ENCODE results near the gene VSIG4.
"Not testable (repeated sequence)": the region's sequence is repeated elsewhere in the genome, so short reads cannot be mapped to it uniquely, and the experiment has no call there.

VSIG4 gene, protein sequence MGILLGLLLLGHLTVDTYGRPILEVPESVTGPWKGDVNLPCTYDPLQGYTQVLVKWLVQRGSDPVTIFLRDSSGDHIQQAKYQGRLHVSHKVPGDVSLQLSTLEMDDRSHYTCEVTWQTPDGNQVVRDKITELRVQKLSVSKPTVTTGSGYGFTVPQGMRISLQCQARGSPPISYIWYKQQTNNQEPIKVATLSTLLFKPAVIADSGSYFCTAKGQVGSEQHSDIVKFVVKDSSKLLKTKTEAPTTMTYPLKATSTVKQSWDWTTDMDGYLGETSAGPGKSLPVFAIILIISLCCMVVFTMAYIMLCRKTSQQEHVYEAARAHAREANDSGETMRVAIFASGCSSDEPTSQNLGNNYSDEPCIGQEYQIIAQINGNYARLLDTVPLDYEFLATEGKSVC

DNA sequence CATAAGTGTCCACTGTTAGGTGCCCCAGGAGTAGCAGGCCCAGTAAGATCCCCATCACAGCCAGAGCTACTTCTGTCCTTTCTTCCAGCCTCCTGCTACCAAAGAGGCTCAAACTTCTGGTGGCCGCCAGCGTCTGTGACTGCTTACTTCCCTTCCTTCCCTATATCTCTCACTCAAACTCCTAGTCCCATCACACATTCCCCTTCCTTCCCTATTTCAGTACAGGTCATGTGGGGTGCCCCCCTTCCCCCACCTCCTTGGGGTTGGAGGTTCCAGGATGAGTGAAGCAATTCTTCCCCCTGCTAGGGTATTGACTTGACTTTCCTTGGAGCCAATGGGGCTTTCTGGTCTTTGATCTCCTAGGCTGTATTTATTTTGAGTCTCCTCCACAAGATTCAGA is at the start of gene VSIG4:
TSS of gene VSIG4 (minus strand) at position 137 of the 400 bp plus-strand sequence. CDS start at position 55, 82 bp downstream.
- DNase-seq, result no peak

DNA sequence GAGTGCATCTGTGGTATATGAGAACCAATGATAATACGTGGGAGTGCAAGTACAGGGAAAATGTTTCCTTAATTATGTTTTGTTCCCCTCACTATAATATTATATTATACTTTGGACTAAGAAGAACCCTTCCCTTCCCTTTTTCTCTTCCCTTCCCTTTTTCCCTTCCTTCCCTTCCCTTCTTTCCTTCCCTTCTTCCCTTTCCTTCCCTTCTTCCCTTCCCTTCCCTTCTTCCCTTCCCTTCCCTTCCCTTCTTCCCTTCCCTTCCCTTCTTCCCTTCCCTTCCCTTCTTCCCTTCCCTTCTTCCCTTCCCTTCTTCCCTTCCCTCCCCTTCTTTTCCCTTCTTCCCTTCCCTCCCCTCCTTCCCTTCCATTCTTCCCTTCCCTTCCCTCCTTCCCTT is 36.9 kb upstream of the VSIG4 start:
- DNase-seq, result no peak

DNA sequence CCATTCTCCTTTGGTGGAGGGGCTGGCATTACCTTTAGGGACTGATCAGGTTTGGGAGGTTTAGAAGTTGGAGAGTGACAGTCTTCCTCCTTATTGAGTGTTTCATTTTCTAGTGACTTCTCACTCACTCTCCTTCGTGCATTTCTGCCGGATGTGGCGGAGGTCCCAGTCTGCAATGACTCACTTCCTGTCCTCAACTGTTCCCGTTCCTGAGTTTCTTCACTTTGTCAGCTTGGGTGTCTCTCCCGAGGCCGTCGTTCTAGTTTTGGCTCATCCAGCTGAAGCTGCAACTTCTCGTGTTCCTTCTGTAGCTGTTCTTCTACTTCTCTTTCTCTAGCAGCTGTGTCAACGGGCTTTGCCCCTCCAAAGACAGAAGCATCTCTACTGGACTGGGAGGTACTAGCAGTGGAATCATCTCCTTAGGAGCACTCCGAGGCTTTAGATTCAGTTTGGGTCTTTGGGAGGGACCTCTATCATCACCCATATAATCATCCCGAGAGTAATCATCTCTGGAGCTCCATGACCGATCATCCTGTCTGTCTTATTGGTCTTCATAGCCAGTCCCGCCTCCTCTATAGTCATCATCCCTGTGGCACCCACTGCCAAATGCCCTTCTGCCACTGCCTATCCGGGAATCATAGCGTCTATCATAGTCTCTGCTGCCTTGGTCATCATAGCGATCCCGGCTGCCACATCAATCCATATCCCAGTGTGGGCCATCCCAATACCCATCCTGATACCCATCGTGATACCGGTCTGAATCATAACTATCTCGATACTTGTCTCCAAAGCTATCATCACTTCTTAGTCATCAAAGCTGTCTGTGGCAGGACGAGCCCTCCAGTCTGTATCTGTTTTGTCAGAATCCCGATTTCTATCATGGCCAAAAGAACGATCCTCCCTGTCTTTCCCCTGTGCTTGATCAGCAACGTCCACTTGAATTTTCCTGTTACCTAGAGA is 35.3 kb upstream of the VSIG4 start:
- no peak for DNase-seq

DNA sequence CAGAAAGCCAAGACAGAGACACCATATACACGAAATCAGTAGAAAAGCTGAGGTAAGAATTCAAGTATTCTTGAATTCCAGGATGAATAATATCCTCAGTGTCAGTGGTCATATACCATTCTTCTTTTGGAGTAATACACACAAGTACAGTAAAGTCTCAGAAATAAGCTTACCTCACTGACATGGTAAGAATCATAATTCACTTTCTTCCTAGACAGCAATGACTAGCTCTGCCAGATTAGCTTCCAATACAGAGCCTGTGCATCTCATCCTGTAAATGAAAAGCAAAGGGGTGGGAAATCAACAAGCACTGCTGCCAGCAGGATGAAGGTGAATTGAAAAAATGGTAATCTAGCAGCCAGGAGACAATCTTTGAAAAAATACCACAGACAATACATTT is 31.2 kb upstream of the VSIG4 start:
- no peak for DNase-seq

DNA sequence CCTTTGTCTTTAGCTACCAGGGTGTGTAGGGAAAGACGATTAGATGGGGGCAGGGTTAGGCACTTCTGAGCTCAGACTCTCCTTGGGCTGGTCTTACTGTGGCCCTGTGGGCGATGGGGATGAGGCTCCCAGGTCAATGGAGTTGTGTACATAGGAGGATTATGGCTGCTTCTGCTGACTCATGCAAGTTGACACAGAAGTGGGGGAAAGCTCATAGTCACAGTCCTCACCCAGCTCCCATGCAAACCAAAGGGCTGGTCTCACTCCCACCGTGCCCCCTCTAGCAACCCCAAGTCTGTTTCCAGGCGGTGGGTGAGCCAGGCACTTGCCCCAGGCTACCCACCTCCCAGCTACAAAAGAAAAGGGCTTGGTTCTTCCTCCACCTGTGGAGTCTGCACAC is 24.4 kb upstream of the VSIG4 start:
- no peak for DNase-seq

DNA sequence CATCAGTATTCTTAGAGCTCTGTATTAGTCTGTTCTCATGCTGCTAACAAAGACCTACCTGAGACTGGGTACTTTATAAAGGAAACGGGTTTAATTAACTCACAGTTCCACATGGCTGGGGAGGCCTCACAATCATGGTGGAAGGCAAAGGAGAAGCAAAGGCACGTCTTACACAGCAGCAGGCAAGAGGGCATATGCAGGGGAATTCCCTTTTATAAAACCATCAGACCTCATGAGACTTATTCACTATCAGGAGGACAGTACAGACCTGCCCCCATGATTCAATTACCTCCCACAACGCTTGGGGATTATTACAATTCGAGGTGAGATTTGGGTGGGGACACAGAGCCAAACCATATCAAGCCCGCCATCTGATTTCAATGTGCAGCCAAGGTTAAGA is 17.1 kb upstream of the VSIG4 start:
- not testable (repeated sequence) for DNase-seq

DNA sequence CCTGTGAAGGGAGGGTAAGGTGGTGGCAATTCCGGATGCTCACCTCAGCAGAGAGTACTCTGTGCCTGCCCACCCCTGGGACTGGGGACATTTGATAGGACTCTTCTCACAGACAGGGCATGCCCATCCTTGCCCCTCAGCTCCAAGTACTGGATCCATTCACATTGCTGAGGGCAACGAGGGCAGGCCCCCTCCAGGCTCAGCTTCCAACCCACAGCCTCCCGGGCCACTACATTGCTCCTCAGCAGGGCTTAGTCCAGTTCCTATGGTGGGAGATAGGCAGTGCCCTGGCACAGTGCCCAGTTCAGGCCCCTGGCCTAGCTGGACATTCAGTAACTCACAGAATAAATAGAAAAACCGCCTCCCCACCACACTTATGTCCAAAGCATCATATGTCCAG is 15.1 kb upstream of the VSIG4 start:
- no peak for DNase-seq

DNA sequence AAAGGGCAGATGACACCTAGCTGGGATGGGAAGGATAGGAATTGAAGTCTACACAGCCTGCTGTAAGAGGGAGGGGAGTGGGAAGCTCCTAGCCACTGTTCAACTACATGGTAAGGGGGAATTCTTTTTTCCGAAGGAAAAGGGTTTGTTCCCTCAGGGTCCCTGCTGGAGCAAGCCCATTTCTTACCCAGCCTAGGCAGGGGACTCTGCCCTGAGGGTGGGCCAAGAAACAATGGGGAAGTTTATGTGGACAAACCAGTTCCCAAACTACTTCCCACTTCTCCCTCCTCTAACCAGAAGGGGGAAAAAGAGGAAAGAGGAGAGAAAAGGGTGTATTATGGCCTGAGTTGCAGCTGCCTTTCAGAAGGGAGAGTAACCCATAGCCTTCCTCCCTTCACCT is 13.5 kb upstream of the VSIG4 start:
- DNase-seq, result no peak

DNA sequence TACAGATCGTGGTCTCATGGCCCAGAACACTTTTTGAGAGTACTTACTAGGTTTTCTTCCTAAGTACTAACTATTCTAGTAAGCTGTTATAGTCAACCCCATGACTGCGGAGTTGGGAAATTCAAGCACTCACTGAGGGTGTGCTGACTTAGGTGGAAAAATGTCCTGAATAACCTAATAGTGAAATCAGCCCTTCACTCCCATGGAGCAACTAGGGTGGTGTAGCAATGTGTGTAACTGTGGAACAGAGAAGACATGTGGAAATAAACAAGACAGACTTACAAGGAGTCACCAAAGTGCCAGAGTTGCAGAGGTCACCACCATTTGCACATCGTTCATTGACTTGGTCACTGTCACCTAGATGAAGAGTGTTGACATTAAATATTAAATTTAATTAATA is 12.1 kb upstream of the VSIG4 start:
- no peak for DNase-seq

DNA sequence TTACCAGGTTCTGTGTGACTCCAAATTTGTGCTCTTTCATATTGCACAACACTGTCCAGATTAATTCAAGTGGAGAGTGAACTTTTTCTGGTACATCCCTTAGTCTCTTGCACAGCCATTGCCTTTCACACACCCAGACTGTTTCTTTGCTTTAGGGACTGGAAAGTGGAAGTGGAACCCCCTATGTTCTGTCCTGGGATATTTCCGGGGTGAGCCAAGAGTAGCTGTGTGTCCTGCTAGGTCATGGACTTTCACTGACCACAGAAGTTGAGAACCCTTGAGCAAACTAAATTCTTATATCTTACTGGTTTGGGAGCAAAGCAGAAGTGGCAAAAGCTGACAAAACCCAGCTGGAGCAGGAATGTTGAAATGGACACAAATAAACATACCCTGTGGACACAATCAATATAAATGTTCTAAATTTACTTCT is 10.3 kb upstream of the VSIG4 start:
- no peak for DNase-seq

DNA sequence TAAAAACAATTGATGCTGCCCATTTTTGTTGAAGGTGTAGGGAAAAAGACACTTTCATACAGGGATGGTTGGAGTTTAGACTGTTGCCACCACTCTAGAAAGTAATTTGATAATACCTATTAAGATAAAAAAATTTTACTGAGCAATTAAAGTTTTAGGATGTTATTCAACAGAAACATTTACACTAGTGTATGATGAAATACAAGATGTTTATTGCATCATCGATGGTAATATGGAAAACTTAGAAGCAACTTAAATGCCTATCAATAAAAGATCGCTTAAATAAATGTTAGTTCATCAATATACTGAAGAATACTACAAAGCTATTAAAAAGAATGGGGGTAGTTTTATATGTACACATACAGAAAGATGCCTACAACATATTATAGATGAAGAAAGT is 9.2 kb upstream of the VSIG4 start:
- no peak for DNase-seq

DNA sequence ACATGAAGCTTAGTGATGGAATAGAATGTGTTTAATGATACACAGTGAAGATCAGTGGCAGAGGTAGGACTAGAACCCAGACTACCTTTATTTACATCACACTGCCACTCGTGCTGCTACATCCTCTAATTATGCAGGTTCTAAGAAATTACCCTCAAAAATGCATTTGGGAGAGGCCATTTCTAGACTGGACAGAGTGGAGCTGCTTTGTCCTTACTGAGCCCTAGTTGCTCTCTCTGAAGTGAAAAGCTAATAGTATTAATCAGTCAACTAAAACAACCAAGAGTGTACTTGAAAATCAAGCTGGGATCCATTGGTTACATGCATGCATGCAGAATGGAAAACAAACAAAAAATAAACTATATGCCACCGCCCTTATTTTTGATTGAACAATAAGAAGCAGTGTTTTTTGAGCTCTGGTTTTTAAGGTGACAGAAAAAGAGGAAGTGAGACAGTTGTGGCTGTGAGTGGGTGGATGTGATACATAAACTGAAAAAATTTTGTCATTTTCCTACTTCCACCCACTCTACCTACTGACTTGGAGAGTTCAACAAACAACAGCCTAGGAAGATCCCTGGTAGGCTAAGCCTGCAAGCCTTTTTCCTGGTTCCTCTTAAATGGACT is 6.8 kb upstream of the VSIG4 start:
- DNase-seq, result no peak

DNA sequence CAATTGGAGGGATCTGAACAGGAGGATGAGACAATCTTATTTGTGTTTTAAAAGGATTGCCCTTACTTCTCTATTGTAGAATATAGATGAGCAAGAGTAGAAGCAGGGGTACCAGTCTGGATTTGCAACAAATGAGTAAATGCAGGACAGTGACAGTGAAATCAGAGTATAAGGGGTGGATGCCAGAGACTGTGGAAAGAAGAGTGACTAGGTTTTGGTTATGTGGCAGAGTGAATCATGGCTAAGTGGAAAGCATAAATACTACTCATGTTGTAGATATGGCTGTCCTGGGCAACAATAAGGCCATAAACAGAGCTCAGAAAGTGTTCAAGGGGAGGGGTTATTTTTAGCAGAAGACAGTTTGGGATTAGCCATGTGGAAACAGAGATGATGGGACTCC is 6.0 kb upstream of the VSIG4 start:
- no peak for DNase-seq

DNA sequence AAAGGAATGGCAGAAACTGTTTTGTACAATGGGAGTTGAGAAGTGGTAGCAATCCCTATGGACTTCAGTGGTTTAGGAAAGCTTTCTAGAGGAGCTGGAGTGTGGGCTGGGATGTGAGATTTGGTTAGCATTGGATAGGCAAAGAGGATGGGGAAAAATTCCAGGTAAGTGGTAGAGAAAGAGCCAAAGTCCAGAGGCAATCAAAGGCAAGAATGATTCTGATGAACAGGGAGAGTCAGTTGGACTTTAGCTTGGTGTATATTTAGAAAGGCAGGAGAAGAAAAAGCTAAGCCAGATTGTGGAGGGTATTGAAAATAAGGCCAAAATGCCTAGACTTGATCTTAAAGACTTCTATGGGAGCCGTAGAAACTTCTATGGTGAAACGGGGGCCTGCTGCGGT is 3.7 kb upstream of the VSIG4 start:
- no peak for DNase-seq

DNA sequence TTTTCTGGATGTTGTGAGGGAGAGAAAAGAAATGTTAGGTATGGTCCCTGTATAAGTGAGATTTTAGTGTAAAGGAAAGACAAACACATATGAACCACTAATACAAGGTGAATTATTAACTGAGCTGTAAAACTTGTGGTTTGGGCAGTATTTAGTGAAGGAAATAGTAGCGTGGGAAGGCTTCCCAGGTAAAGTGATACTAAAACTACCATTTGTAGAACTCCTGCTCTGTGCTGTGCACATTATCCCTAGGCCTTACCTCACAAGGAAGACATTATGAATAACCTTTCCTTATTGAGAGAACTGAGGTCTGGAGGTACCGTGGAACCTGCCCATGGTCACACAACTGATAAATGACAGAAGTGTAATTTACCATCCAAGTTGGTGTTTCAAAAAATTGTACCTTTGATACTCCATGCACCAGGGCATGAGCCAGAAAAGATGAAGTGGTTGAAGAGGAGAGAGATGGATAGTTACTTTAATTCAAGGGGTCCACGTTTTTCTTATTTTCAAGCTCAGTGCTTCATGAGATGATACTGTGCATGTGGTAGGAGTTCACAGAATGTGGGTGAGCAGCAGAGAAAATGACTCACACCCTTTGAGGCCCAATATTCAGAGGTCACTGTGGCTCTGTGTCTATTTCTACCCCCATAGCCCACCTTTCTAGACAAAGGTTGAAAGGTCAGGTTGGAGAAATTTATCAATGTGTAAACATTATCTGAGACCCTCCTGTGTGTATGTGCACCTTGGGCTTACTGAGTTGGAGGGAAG is 2.6 kb upstream of the VSIG4 start:
- DNase-seq, result no peak

DNA sequence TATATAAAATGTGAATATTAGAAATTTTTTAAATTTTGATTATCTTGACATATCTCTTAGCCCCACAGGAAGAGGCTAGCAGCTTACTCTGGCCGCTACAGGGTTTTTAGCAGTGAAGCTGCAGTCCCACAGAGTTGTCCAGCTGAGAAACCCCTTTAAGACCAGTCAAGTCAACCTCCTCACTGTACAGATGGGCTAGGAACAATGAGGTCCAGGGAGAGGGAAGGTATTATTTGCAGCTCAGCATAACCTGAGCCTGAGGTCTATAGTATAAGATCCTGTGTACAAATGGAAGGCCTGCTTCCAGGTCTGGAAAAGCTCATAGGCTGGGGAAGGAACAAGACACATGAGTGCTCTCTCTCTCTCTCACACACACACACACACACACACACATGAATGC is 1.8 kb downstream of the VSIG4 start:
- no peak for DNase-seq

DNA sequence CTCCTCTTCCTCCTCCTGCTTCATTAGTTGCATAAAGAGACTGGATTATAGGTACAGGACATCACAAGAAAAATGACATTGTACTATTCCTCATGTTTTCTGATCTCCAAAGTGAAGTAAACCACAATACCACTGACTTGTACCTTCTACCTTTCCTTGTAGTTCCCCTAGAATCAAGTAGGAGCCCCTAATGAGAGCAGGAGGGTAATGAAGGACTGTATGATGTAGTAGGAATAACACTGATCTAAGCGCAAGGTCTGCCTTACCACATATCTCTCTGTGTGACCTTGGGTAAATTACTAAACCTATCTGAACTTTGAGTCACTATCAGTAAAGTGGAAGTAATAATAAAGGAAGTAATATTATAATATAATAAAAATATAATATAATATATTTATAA is 3.6 kb downstream of the VSIG4 start:
- DNase-seq, result no peak

DNA sequence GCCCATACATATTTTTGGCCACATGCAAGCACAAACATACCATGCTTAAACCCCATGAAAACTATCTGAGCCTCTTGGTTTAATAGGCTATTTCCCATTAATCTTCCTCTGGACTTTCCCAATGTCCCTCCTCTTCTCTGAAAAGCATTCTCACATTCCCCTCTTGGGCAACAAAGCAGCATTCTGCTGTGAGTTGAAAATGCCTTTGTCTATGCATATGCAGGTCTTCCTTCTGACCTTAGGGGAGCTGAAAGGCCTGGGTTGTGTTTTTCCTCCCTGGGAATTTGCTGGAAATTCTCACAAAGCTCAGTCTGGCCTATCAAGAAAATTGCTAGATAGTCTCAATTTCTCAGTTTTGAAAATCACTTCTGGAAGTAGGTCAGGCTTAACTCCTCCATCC is 4.2 kb downstream of the VSIG4 start:
- no peak for DNase-seq

DNA sequence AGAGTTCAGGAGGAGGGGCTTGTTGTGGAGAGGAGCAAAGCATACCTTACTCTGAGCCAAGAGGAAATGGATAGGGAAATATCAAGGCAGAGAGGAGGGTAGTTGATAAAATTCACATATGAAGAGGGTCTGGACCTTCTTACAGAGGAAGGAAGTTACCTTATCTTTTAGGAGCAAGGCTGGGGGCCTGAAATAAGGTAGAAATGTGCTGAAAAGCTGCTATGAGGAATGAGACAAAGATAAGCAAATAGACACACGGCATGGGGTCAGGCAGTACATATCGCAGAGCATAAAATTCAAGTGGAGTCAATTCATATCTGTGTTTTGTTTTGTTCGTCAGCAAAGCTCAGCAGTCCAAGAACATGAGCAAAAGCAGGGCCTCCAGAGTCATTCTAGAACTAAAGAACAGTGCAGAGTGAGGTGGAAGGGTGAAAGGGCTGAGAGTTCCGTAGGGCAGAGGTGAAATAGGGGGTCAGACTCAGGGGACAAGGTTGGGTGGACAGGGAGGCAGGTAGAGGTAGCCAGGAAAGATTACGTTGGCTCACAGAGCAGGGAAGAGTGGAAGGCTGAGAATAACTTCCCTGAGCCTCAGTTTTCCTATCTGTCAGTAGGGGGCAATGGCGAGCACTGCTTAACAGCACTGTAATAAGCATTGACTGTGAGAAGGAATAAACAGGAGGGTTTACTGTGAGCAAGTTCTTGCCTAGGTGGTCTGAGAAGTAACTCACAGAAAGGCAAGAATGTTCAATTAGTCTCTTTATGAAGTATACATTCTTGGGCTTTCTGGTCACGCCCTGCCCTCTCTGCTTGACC is 9.2 kb downstream of the VSIG4 start:
- DNase-seq, result no peak

DNA sequence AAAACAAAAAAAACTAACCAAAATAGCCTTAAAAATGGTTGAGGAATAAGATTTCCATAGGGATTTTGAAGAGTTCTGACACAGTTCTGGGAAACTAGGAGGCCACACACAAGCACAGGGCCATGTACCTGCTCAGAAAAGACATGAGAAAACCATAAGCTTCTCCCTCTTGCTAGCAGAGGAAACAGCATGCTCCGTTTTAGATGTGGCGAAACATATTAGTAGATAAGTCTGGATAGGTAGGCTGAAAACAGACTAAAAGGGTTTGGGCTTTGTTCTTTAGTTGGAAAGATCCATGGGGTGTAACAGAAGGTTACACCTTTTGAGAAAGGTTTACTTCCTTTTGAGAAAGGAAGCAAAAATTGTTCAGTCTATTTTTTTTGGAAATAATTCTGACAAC is 10.9 kb downstream of the VSIG4 start:
- no peak for DNase-seq

DNA sequence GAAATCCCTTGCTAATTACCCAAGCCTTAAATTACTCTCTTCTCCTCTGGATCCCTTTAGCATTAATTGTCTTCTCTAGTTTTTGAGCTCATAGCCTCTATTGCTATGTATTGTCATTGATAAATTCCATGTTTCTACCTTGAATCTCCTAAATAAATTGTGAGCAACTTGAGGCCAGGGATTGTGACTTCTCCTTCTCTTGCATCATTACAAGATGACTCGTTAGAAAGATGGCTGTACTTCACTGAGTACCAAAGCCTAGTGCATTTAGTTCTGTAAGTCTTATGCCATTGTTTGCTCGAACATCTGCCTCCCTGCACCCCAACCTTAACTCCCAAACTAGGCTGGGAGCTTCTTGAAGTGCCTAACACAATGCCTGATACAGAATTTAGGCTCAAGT is 15.3 kb downstream of the VSIG4 start:
- no peak for DNase-seq

DNA sequence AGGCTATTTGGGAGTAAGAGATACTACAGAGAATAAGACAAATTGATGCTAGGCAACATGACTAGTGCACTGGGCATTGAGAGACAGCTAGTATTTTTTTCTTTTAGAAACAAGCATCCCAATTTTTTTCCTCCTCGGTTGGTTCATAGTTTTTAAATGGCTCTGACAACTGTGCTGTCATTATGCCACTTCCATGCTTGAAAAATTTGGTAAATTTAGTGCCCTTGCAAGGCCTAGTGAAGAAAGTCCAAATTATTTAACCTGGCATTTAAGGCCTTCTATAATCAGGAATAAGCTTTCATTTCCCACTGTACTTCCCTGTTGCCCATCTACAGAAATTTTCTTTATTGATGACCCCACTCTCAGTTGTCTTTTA is 15.8 kb downstream of the VSIG4 start:
- no peak for DNase-seq

All from NCI-H2029 treated with DMSO at 0.1 percent for 48 hours (cell line).